Measurements from ENCODE around the gene DRC7. TPM values are rescaled to one million over a fixed set of nuclear protein-coding genes. Genes with fewer than 3 reads are reported as not detected.

Gene DRC7
- total and polyA plus RNA-seq, 7 donors, result not detected

DNA sequence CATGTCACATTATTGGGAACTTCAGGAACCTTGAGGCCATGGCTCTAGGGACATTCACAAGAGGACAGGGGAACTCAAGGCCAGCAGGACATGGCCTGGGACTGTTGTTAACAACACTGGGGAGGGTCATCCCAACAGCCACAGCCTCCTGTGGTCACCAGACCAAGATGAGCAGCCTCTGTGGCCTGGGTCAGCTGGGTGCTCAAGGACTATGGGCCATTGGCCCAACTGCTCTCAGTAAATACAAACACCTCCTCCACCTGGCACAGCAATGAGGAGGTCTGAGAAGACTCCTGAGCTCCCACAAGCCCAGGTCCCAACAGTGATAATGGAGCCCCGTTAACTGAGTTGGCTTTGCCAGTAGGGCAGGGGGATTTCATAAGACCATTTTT, 86.7 kb downstream of the DRC7 start:
- ATAC-seq (no peak), DNase-seq (no peak)
- Histone ChIP-seq H3K36me3 (ENCODE audit: insufficient read depth in 1 of 2, low read depth in 1 of 2) (no peaks in the 10 kb centered on the region), H3K4me3 (no peak overlapping the region), H3K9me3 (no peaks in the 10 kb centered on the region), H3K27ac (no peak overlapping the region), H3K27me3 (ENCODE audit: insufficient read depth in 3 of 3, low read length in 2 of 3) (no peaks in the 10 kb centered on the region), H3K4me1 (no peaks in the 10 kb centered on the region)
- WGBS, 3 donors, result 30 to 96% (median 91%) methylated on average over 1 of the region's 1 CpG
- TF ChIP-seq, protein P1, sequence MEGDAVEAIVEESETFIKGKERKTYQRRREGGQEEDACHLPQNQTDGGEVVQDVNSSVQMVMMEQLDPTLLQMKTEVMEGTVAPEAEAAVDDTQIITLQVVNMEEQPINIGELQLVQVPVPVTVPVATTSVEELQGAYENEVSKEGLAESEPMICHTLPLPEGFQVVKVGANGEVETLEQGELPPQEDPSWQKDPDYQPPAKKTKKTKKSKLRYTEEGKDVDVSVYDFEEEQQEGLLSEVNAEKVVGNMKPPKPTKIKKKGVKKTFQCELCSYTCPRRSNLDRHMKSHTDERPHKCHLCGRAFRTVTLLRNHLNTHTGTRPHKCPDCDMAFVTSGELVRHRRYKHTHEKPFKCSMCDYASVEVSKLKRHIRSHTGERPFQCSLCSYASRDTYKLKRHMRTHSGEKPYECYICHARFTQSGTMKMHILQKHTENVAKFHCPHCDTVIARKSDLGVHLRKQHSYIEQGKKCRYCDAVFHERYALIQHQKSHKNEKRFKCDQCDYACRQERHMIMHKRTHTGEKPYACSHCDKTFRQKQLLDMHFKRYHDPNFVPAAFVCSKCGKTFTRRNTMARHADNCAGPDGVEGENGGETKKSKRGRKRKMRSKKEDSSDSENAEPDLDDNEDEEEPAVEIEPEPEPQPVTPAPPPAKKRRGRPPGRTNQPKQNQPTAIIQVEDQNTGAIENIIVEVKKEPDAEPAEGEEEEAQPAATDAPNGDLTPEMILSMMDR (IDR thresholded peaks at IDR 0.05), result no peak
- intact Hi-C loops (cut with DNase I), result no loop called here

Other genes with a start within 250 kb of the DRC7 start
- 10 to 100 TPM; 31.8 to 78.3 (median 50.8) TPM for gene CIAPIN1, start 247.4 kb upstream of the DRC7 start, total RNA-seq
- 10 to 100 TPM; 41.7 to 76.6 (median 59.7) TPM for gene CIAPIN1, start 247.4 kb upstream of the DRC7 start, polyA plus RNA-seq
- 100 to 1,000 TPM; 131 to 184 (median 152) TPM for gene COQ9, start 247.3 kb upstream of the DRC7 start, total RNA-seq
- gene COQ9, start 247.3 kb upstream of the DRC7 start, polyA plus RNA-seq, result 100 to 1,000 TPM in 2 of 3 donors, 10 to 100 TPM in 1; 85.0 to 169 (median 149) TPM
- gene POLR2C, start 232.1 kb upstream of the DRC7 start, total RNA-seq, result 10 to 100 TPM; 48.7 to 60.1 (median 53.1) TPM
- gene POLR2C, start 232.1 kb upstream of the DRC7 start, polyA plus RNA-seq, result 10 to 100 TPM; 45.1 to 97.1 (median 61.7) TPM
- 1 to 10 TPM; 1.5 to 4.3 (median 2.4) TPM for gene DOK4, start 208.3 kb upstream of the DRC7 start, total RNA-seq
- 1 to 10 TPM; 1.3 to 2.2 (median 1.5) TPM for gene DOK4, start 208.3 kb upstream of the DRC7 start, polyA plus RNA-seq
- 1 to 10 TPM; 1.2 to 2.4 (median 1.9) TPM for gene CCDC102A, start 158.2 kb upstream of the DRC7 start, total RNA-seq
- 1 to 10 TPM in 2 of 3 donors, under 1 TPM in 1; 0.95 to 2.1 (median 1.2) TPM for gene CCDC102A, start 158.2 kb upstream of the DRC7 start, polyA plus RNA-seq
- gene ADGRG5, start 152.2 kb upstream of the DRC7 start, total RNA-seq, result under 1 TPM in 3 of 4 donors, not detected in 1; 0.11 to 0.37 (median 0.19) TPM
- gene ADGRG5, start 152.2 kb upstream of the DRC7 start, polyA plus RNA-seq, result under 1 TPM in 1 of 3 donors, not detected in 2; 0.05 TPM
- gene ADGRG1, start 66.2 kb upstream of the DRC7 start, total RNA-seq, result 10 to 100 TPM; 14.2 to 19.4 (median 15.7) TPM
- 10 to 100 TPM in 1 of 3 donors, 1 to 10 TPM in 2; 5.3 to 10.4 (median 7.4) TPM for gene ADGRG1, start 66.2 kb upstream of the DRC7 start, polyA plus RNA-seq
- gene ADGRG3, start 26.5 kb upstream of the DRC7 start, total RNA-seq, result under 1 TPM; 0.19 to 0.57 (median 0.31) TPM
- gene ADGRG3, start 26.5 kb upstream of the DRC7 start, polyA plus RNA-seq, result under 1 TPM; 0.16 to 0.37 (median 0.31) TPM
- 10 to 100 TPM in 1 of 4 donors, 1 to 10 TPM in 3; 6.3 to 13.3 (median 8.6) TPM for gene KATNB1, start 41.0 kb downstream of the DRC7 start, total RNA-seq
- 10 to 100 TPM in 1 of 3 donors, 1 to 10 TPM in 2; 9.2 to 15.6 (median 9.5) TPM for gene KATNB1, start 41.0 kb downstream of the DRC7 start, polyA plus RNA-seq
- 10 to 100 TPM in 1 of 4 donors, 1 to 10 TPM in 3; 6.3 to 17.8 (median 7.9) TPM for gene KIFC3, start 107.7 kb downstream of the DRC7 start, total RNA-seq
- 1 to 10 TPM; 3.1 to 7.5 (median 4.3) TPM for gene KIFC3, start 107.7 kb downstream of the DRC7 start, polyA plus RNA-seq

Measured in psoas muscle (tissue), 8 donors.